Prostate gland (tissue), 2 donors: ENCODE results near the gene MAPKAPK3. TPM values are rescaled to one million over a fixed set of nuclear protein-coding genes. Genes with fewer than 3 reads are reported as not detected.

Experiments
- DNase-seq: peaks from one replicate; pipeline ENCODE4 v3.0.0-alpha.2; 2019; ENCODE audit warnings: low spot score
- H3K27ac ChIP-seq, 2 donors: fragments of 200-600 bp; sonication (generic); 2 replicates each; pipeline ENCODE4 v1.5.1; 2017 to 2019
- H3K27me3 ChIP-seq: fragments of 200-600 bp; sonication (generic); replicated peaks from 2 replicates; pipeline ENCODE4 v1.5.1; 2019; ENCODE audit not compliant: insufficient read depth
- H3K36me3 ChIP-seq, 2 donors: fragments of 200-600 bp; sonication (generic); 1 replicate in 1 of 2; 2 replicates in 1 of 2; pipeline versions ENCODE4 v1.5.1 to v1.8.1; 2017 to 2019
- H3K4me1 ChIP-seq: fragments of 200-600 bp; sonication (generic); replicated peaks from 2 replicates; pipeline ENCODE4 v1.5.1; 2019
- H3K4me3 ChIP-seq, 2 donors: fragments of 200-600 bp; sonication (generic); 2 replicates each; pipeline ENCODE4 v1.5.1; 2017 to 2019
- H3K9me3 ChIP-seq: fragments of 200-600 bp; sonication (generic); 2 replicates; pipeline ENCODE4 v1.5.1; 2017
- CTCF ChIP-seq, 4 experiments: fragments of 200-600 bp in 2 of 4; fragments of 450-650 bp in 2 of 4; sonication (generic) in 2 of 4; IDR thresholded peaks; 1 replicate in 3 of 4; 2 replicates in 1 of 4; pipeline ENCODE4 v1.5.1; 2016 to 2019; ENCODE audit warnings: antibody characterized with exemption in 4 of 4, mild to moderate bottlenecking in 2 of 4, moderate library complexity in 2 of 4
- POLR2A ChIP-seq: fragments of 450-650 bp; IDR thresholded peaks from one replicate; pipeline ENCODE4 v1.6.1; 2016; ENCODE audit warnings: antibody characterized with exemption, mild to moderate bottlenecking
- POLR2AphosphoS5 ChIP-seq: sonication (generic); formaldehyde crosslinking; IDR thresholded peaks from one replicate; pipeline ENCODE4 v1.6.1; 2017; ENCODE audit warnings: antibody characterized with exemption
- WGBS: methylation state at CpG from one replicate; pipeline ENCODE4 v1.1.5; 2018; 5-methylcytosine and 5-hydroxymethylcytosine counted together
- intact Hi-C: fragments of 100-400 bp; cut with DNase I; formaldehyde crosslinking; loops from one replicate; pipeline ENCODE4 v1.14.2; 2022
- total RNA-seq, 2 donors: library from RNA; depleted of rRNA; stranded (reverse); fragments of >200 nt; gene quantifications; one replicate each; pipeline ENCODE4 v1.1.0, GENCODE V29; 2016

MAPKAPK3 gene
- total RNA-seq, 2 donors from 2014 or later = 33.2 to 52.3 TPM

- intact Hi-C loops = no loop called here
These were observed 45.5 kb upstream of the MAPKAPK3 start for GRCh38 chr3:50571486-50571885.

GRCh38 chr3:50572158-50572557 is 44.8 kb upstream of the MAPKAPK3 start:
- H3K27ac ChIP-seq = no peak overlapping the region
- peak; percentile 72 for DNase-seq
- no peak overlapping the region for H3K4me3 ChIP-seq
- H3K4me1 ChIP-seq = no peaks in the 10 kb centered on the region
- no peaks in the 10 kb centered on the region for H3K27me3 ChIP-seq
- no peaks in the 10 kb centered on the region for H3K36me3 ChIP-seq
- intact Hi-C loops = loop anchor here (1.0 kb wide), 1 partner anchor 42 kb away; no protein-coding TSS in a partner anchor
- peak; percentile 64 for TF ChIP-seq POLR2AphosphoS5
- TF ChIP-seq CTCF (IDR thresholded peaks at IDR 0.05) = peak; percentile 65 to 97 (median 90)
- no peak for TF ChIP-seq POLR2A
- 11% methylated on average over 1 of the region's 1 CpG for WGBS
- no peaks in the 10 kb centered on the region for H3K9me3 ChIP-seq

More at GRCh38 chr3:50571486-50571885, 45.5 kb upstream of the MAPKAPK3 start:
- no peak for DNase-seq
- Histone ChIP-seq H3K9me3 (no peaks in the 10 kb centered on the region), H3K27me3 (no peaks in the 10 kb centered on the region), H3K4me1 (peaks cover 3% of the 10 kb centered on the region), H3K36me3 (no peaks in the 10 kb centered on the region), H3K4me3 (no peak overlapping the region), H3K27ac (no peak overlapping the region)
- no peak for TF ChIP-seq POLR2AphosphoS5
- TF ChIP-seq CTCF (IDR thresholded peaks at IDR 0.05) = no peak
- TF ChIP-seq POLR2A = no peak
- WGBS = 92% methylated on average over 4 of the region's 4 CpGs

- WGBS = 94% methylated on average over 4 of the region's 4 CpGs
- TF ChIP-seq POLR2A = no peak
- TF ChIP-seq POLR2AphosphoS5 = no peak
- TF ChIP-seq CTCF (IDR thresholded peaks at IDR 0.05) = no peak
- H3K4me1 ChIP-seq = no peaks in the 10 kb centered on the region
- H3K27me3 ChIP-seq = no peaks in the 10 kb centered on the region
- no peak overlapping the region for H3K27ac ChIP-seq
- H3K4me3 ChIP-seq = no peak overlapping the region
- no peak for DNase-seq
- H3K9me3 ChIP-seq = no peaks in the 10 kb centered on the region
- H3K36me3 ChIP-seq = no peaks in the 10 kb centered on the region
- intact Hi-C loops = loop anchor here (1.0 kb wide), 1 partner anchor 41 kb away; no protein-coding TSS in a partner anchor
These were observed 44.1 kb upstream of the MAPKAPK3 start for GRCh38 chr3:50572801-50573371.

DNA sequence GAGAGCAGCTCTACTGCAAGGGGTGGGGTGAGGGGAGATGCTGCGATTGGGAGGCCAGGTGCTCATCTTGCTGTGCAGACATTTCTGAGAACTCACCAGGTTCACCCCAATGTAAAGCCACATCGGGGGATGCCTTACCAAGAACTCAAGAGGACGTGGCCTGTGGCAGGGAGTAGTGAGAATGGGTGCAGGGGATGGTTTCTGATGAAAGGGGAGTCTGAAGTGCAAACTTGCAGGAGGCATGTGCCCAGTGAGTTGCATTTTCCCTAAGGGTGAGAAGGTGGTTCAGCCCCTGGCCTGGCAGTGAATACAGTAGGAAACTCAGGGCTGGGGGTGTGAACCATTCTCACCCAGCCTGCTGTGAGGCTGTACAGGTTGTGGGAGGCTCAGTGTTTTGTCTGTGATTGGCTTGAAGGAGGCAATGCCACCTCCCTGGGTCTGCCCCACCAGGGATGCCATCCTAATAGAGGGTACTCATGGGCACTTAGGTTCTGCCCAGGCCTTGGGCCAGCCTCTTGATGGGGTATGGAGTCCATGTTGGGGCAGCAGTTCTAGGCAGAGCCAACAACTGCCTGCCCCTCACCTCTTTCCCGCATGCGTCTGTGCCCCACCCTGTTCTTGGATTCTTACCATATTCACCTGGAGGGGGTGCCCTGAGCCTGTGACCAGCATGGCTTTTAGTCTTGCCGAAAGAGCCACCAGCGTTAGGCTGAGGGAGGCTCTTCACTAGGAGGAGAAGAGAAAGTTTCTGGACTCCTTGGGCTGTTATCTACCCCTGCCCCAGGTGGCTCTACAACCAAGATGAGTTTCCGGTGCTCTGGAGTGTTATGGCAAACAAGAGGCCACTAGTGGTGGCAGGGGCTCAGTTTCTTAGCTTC is 43.1 kb upstream of the MAPKAPK3 start:
- no peaks in the 10 kb centered on the region for H3K4me1 ChIP-seq
- WGBS = 75% methylated on average over 8 of the region's 8 CpGs
- no peaks in the 10 kb centered on the region for H3K9me3 ChIP-seq
- no peak for DNase-seq
- no peaks in the 10 kb centered on the region for H3K27me3 ChIP-seq
- no peak overlapping the region for H3K27ac ChIP-seq
- no peaks in the 10 kb centered on the region for H3K36me3 ChIP-seq
- H3K4me3 ChIP-seq = no peak overlapping the region
- no peak for TF ChIP-seq POLR2AphosphoS5
- TF ChIP-seq CTCF (IDR thresholded peaks at IDR 0.05) = no peak
- TF ChIP-seq POLR2A = no peak
- intact Hi-C loops = no loop called here
